Testis (tissue), 3 donors: ENCODE measurements around the gene MARK2. TPM values are rescaled to one million over a fixed set of nuclear protein-coding genes. Genes with fewer than 3 reads are reported as not detected.

ENCODE experiments used
- DNase-seq: peaks from one replicate; pipeline ENCODE4 v3.0.0-alpha.2; 2019
- H3K27ac ChIP-seq, 2 donors: fragments of 200-600 bp; sonication (generic); one replicate each; pipeline ENCODE4 v1.5.1; 2019
- H3K27me3 ChIP-seq: fragments of 200-600 bp; sonication (generic); one replicate; pipeline ENCODE4 v1.5.1; 2019
- H3K36me3 ChIP-seq: fragments of 200-600 bp; sonication (generic); one replicate; pipeline ENCODE4 v1.5.1; 2017; ENCODE audit warnings: low read depth; ENCODE audit errors: missing control alignments
- H3K4me1 ChIP-seq: fragments of 200-600 bp; sonication (generic); one replicate; pipeline ENCODE4 v1.5.1; 2019
- H3K4me3 ChIP-seq, 2 donors: fragments of 200-600 bp; sonication (generic); one replicate each; pipeline ENCODE4 v1.5.1; 2017 to 2019
- H3K9me3 ChIP-seq: fragments of 200-600 bp; sonication (generic); one replicate; pipeline ENCODE4 v1.5.1; 2017
- POLR2A ChIP-seq: fragments of 450-650 bp; IDR thresholded peaks from one replicate; pipeline ENCODE4 v1.6.1; 2017; ENCODE audit warnings: antibody characterized with exemption, mild to moderate bottlenecking, moderate library complexity
- WGBS, 2 donors: methylation state at CpG; one replicate each; pipeline ENCODE4 v1.1.5; 2018; 5-methylcytosine and 5-hydroxymethylcytosine counted together
- intact Hi-C: fragments of 100-400 bp; cut with DNase I; formaldehyde crosslinking; loops from one replicate; pipeline ENCODE4 v1.15.1; 2023; ENCODE audit warnings: low total_unique reads
- polyA plus RNA-seq: library from polyadenylated mRNA; stranded (reverse); fragments of 350-450 nt; fragmentation: Illumina TruSeq; extraction: RNeasy Lipid Tissue Mini Kit (QIAGEN cat#74804); gene quantifications from one replicate; pipeline ENCODE4 v1.2.3, GENCODE V29; 2014; ENCODE audit warnings: low read depth, low replicate concordance; ENCODE audit not compliant: insufficient read depth
- total RNA-seq, 2 donors: library from RNA; depleted of rRNA; stranded (reverse); fragments of >200 nt; gene quantifications; one replicate each; pipeline ENCODE4 v1.2.3, GENCODE V29; 2016
- TF ChIP-seq, protein P1 (sequence below), 3 experiments: fragments of 450-650 bp in 2 of 3; fragments of 200-600 bp in 1 of 3; sonication (generic) in 1 of 3; IDR thresholded peaks; one replicate each; pipeline ENCODE4 v1.5.1; 2016 to 2019; ENCODE audit warnings: antibody characterized with exemption in 3 of 3, mild to moderate bottlenecking in 2 of 3, moderate library complexity in 1 of 3

The MARK2 gene
- total and polyA plus RNA-seq, 3 donors from 2014 or later: 24.7 to 52.8 (median 51.7) TPM

DNA sequence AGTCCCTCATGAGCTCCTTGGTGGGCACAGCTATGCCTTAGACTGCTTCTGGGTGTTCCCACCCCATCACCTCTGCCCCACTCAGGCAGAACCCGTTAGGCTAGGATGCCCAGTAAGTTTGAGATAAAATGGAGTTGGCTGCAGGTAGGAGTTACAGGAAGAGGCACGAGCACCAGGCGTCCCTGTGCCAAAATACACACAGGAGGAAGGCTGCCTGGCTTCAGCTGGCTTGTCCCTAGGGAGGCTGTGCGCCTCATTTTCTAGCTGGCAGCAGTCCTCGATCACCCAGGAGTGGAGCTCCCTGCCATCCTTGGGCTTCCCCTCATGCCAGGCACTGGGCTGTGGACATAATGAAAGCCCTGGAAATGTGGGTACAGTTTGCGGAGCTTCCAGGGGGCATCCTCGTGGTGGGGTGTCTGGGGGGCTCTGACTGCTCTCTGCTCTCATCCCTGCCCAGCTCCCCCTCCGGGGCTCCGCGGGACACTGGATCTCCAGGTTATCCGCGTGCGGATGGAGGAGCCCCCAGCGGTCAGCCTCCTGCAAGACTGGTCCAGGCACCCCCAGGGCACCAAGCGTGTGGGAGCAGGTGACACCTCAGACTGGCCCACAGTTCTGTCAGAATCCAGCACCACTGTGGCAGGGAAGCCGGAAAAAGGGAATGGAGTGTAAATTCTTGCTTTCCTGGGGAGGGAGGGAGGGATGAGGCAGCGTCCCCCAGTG is 12.3 kb upstream of the MARK2 start:
- TF ChIP-seq, protein P1, sequence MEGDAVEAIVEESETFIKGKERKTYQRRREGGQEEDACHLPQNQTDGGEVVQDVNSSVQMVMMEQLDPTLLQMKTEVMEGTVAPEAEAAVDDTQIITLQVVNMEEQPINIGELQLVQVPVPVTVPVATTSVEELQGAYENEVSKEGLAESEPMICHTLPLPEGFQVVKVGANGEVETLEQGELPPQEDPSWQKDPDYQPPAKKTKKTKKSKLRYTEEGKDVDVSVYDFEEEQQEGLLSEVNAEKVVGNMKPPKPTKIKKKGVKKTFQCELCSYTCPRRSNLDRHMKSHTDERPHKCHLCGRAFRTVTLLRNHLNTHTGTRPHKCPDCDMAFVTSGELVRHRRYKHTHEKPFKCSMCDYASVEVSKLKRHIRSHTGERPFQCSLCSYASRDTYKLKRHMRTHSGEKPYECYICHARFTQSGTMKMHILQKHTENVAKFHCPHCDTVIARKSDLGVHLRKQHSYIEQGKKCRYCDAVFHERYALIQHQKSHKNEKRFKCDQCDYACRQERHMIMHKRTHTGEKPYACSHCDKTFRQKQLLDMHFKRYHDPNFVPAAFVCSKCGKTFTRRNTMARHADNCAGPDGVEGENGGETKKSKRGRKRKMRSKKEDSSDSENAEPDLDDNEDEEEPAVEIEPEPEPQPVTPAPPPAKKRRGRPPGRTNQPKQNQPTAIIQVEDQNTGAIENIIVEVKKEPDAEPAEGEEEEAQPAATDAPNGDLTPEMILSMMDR (IDR thresholded peaks at IDR 0.05): no peak
- no peak for TF ChIP-seq POLR2A
- no peaks in the 10 kb centered on the region for H3K36me3 ChIP-seq
- no peak overlapping the region for H3K27ac ChIP-seq
- H3K9me3 ChIP-seq: no peaks in the 10 kb centered on the region
- WGBS, 2 donors: 76 to 80% methylated on average over 11 to 13 of the region's 17 CpGs
- intact Hi-C loops: no loop called here
- H3K4me1 ChIP-seq: no peaks in the 10 kb centered on the region
- no peak overlapping the region for H3K4me3 ChIP-seq
- no peak for DNase-seq
- no peaks in the 10 kb centered on the region for H3K27me3 ChIP-seq

DNA sequence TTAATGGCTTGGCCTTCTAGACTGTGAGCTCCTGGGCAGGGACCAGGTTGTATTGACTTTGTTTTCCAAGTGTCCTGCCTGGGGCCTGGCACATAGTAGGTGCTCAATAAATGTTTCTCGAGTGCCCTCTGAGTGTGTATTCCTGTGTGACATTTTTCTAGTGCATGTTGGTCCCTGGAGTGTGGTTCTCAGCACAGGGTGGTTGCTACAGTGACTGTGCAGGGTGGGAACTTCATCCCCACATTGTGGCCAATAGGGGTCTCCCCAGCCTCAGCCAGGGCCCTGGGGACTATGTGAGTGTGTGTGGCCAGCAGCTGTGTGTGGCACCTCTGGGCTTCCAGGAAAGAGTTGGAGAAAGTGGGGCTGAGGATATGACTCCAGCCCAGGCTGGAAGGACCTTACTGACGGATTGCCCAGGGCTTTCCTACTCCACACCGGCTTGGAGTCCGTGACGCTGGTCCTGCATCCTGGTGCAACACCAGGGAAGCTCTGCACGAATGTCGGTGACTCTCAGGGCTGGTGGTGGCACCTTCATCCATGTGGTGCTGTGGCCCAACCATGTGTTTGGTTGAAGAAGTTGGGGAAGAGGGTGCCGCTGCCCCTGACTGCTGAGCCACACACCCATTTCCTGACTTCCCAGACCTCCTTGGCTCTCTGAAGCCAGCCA is 9.0 kb upstream of the MARK2 start:
- no peaks in the 10 kb centered on the region for H3K9me3 ChIP-seq
- TF ChIP-seq, protein P1 (IDR thresholded peaks at IDR 0.05): no peak
- no peak for TF ChIP-seq POLR2A
- no peaks in the 10 kb centered on the region for H3K27me3 ChIP-seq
- DNase-seq: no peak
- H3K4me3 ChIP-seq: no peak overlapping the region
- H3K36me3 ChIP-seq: no peaks in the 10 kb centered on the region
- no peak overlapping the region for H3K27ac ChIP-seq
- no peaks in the 10 kb centered on the region for H3K4me1 ChIP-seq
- intact Hi-C loops: loop anchor here (10.0 kb wide), 1 partner anchor 325 kb away; no protein-coding TSS in a partner anchor
- 71 to 90% methylated on average over 6 to 8 of the region's 8 CpGs for WGBS, 2 donors

DNA sequence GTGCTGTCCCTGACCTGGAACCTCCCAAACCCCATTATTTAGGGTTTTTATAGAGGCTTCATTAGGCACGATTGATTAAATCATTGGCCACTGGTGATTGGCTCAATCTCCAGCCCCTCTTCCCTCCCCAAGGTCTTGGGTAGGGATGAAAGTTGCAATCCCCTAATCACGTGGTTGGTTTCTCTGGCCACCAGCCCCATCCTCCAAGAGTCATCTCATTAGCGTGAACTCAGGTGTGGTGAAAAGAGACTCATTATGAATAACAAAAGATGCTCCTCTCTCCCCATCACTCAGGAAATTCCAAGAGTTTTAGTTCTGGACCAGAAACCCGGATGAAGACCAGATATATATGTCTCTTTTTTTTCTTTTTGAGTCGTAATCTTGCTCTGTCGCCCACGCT is 7.6 kb upstream of the MARK2 start:
- TF ChIP-seq POLR2A: no peak
- TF ChIP-seq, protein P1 (IDR thresholded peaks at IDR 0.05): no peak
- H3K36me3 ChIP-seq: no peaks in the 10 kb centered on the region
- H3K4me3 ChIP-seq: no peak overlapping the region
- H3K4me1 ChIP-seq: no peaks in the 10 kb centered on the region
- DNase-seq: no peak
- intact Hi-C loops: loop anchor here (10.0 kb wide), 1 partner anchor 323 kb away; no protein-coding TSS in a partner anchor
- H3K27ac ChIP-seq: no peak overlapping the region
- H3K27me3 ChIP-seq: no peaks in the 10 kb centered on the region
- WGBS, 2 donors: 73 to 80% methylated on average over 7 of the region's 7 CpGs
- H3K9me3 ChIP-seq: no peaks in the 10 kb centered on the region

DNA sequence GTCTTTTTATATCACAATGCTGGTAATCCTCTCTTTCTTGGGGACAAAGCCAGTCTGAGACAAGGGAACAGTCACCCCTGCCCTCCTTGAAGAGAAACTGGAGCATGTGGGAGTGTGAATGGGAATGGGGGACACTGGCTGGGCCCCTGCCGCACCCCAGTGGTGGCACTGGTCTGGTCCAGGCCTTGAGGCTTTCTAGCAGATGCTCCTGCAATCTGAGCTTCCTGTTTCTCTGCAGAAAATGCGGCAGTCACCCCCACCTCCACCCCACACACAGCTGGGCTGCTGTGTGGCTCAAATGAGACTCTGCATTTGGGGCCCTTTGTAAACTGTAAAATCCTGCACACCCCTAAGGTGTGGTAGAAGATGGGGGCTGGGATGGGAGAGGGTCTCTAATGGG is 6.6 kb upstream of the MARK2 start:
- no peaks in the 10 kb centered on the region for H3K36me3 ChIP-seq
- no peaks in the 10 kb centered on the region for H3K27me3 ChIP-seq
- intact Hi-C loops: loop anchor here (10.0 kb wide), 1 partner anchor 322 kb away; no protein-coding TSS in a partner anchor
- H3K27ac ChIP-seq: no peak overlapping the region
- H3K4me3 ChIP-seq: no peak overlapping the region
- H3K9me3 ChIP-seq: no peaks in the 10 kb centered on the region
- peaks cover under 1% of the 10 kb centered on the region for H3K4me1 ChIP-seq
- WGBS, 2 donors: 67 to 72% methylated on average over 1 to 2 of the region's 2 CpGs
- no peak for TF ChIP-seq POLR2A
- TF ChIP-seq, protein P1 (IDR thresholded peaks at IDR 0.05): no peak
- no peak for DNase-seq
